DMS153 treated with DMSO at 0.1 percent for 48 hours (cell line): ENCODE measurements around the gene RAPGEF3.

Experiments
- DNase-seq: peaks from one replicate; lab custom pipeline; 2025; ENCODE audit not compliant: unreplicated experiment; lab: John Stamatoyannopoulos, UW

RAPGEF3 gene

DNA sequence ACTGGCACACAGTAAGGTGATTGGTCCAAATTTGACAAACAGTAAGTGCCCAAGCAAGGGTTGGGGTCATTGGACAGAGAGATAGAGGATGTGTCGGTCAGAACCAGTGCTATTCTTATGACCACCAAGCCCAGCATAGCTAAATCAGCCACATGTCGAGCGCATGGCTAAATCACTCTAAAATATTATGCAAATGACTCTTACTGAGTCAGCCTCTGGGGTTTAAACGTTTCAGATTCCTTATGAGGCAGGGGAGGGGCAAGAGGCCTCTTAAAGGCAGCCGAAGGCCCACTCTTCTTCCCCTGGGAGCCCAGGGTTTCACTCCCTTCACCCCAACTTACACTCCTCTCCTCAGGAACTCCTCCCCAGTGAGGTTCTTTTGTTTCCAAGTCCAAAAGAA is 32.8 kb downstream of the RAPGEF3 start:
- DNase-seq, result no peak

DNA sequence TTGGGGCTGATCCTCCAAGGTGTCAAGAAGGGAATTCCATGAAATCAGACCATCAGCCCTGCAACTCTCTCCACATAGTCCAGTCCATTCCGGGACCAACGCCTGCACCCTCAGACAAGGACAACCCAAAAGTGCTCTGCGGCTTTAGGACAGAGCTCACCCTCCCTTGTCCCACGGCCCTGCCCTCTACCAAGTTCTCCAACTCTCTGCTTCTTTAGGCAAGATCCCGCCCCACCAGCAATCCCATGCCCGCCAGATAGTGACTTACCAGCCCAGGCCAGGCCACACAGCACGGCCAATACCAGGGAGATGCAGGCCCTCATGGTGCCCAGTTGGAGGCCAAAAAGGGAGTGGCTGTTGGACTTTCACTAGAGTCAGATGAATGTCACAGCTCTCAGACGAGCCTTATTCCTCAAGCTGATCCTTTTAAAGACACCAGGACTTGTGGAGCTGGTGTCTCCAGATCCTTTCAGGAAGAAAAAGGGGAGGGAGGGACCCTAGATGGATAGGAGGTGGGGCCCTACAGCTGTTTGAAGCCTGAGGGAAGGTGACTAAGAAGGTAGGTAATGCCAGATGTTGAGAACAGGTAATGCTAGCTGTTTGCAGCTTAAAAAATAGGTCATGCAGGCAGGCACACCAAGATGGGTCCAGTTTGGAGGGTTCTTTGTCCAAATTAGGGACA is 33.4 kb downstream of the RAPGEF3 start, which contains the start of gene ENDOU:
Gene ENDOU, minus strand, starts transcription at position 400 of the 682 bp plus-strand sequence. Its CDS starts 77 bp downstream, at position 323.
- no peak for DNase-seq

DNA sequence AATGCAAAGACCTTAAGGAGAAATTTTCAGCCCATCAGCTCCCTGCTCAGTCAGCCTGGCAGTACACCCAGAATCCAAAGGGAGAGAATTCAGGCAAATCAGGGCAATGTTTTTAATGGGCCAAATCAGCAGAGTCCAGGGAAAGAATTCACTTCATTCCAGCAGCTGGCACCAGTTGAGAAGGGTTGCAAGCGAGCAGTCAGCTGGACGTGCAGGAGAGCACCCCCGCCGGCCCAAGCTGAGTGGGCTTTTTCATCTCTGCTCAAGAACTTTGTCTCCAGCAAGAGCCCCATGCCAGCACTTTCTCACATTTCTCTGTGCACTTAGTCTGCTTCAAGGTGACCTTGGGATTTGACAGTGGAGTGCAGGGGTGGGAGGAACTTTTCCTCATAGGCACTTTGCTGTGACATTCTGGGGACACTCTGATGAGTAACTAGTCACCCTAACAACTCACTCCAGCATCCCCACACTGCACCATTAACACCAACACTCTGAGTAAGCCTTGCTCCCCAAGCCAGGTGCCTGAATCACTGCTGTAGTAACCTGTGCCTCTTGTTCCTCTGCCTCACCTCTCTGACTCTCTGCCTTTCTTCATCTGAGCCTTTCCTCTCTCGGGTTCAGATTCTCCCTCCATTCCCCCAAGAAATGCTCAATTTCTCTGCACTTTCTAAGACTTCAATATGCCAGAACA is 35.6 kb downstream of the RAPGEF3 start:
- DNase-seq, result no peak

DNA sequence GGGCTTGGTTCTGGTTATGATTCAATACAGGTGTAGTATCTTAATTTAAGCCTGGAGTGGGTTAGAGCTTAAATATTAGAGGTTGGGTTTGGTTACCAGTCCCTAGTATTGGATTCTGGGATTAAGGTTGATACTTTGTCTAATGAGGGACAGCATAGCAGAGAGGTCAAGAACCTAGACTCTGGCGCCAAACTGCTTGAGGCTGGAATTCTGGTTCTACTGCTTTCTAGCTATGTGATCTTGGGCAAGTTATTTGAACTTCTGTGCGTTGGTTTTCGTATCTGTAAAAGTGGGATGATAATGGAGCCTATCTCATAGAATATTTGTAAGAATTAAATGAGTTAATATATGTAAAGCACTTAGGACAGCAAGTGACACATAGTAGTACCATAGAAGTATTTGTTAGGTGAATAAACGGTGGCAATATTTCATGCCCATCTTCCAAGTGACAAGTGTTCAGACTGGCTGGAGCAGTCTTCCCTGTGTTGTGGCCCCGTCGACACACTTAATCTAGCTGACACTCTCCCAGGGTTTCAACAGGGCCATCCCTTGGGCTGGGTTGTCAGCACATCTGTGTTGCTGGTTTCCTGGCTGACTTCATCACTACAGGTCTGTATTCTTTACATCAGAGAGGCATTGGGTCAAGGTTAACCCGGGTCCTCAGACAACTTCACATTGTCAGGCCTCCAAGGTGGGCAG is 36.4 kb downstream of the RAPGEF3 start:
- DNase-seq, result no peak

GRCh38 chr12:47721431-47721973 is 37.2 kb downstream of the RAPGEF3 start:
- DNase-seq, result no peak

DNA sequence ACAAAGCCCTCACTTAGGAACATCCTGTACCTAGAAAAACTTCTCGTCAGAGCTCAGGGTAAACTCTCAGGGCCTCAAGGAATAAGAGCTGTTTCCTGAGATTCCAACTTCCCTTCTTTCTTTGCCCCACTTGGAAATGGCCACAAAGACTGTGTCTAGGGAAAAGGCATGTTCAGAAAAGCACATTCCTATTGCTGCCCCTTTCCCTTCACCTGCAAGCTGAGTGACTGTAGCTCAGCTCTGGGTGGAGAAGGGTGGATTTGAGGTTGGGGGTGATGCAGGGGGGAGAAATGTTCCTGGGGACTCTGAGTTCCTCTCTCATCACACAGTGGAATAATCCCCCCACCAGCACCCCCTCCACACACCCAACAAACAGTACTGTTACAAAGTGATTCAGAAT is 40.1 kb downstream of the RAPGEF3 start:
- DNase-seq, result no peak

DNA sequence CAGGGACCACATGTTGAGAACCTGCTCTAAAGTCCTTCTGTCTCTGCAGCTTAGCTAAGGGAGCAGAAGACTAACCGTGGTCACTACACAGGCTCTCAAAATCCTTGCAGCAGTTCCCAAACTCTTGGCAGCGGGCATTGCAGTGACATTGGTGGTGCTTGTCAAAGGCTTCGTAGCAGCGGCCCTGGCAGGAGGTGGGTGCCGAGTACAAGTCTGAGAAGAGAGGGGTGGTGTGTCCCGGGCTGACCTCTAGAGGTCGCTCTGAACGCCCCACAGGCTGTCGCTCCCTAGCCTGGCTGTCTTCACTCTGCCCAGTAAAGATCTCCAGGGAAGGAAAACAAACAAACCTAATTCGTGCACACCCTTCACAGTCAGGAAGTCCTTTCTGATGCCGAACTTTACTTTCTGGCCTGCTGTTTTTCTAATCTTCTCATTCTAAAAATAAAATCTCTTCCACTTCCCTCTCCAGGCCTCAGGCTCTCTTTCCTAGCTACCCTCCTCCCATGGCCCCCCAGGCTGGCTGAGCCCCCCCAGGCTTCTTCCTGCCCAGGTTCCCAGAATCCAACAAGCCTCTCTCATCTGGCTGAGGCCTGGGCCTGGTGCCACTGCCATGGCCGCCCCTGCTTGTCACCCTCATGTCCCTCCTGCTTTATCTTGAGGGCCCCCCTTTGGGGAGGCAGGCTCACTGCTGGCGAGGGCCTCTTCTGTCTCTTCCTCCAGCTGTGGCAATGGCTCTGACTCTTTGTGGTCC is 41.1 kb downstream of the RAPGEF3 start:
- DNase-seq, result peak; percentile 87

DNA sequence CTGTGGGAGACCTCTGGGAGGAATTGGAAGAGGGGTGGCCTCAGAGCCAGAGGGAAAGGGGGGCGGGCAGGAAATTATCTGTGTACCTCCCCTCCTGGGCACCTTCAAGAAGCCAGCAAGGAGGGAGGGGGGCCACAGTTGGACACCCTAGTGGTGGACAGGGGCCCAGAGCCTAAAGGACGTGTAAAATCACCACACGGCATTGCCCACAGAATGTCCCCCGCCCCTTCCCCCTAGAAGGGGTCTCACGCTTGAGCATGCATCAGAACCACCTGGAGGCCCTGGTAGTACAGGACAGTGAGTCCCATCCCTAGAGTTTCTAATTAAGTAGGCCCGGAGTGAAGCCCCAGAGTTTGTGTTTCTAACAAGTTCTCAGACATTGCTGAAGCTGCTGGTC is 41.6 kb downstream of the RAPGEF3 start:
- no peak for DNase-seq

- DNase-seq, result no peak
These were observed 42.7 kb downstream of the RAPGEF3 start for GRCh38 chr12:47715877-47716548.

- peak; percentile 79 for DNase-seq
These were observed 43.2 kb downstream of the RAPGEF3 start for GRCh38 chr12:47715393-47715876.

- DNase-seq, result no peak
These were observed 43.8 kb downstream of the RAPGEF3 start for GRCh38 chr12:47714826-47715386.

GRCh38 chr12:47712171-47712570 is 46.5 kb downstream of the RAPGEF3 start:
- no peak for DNase-seq

DNA sequence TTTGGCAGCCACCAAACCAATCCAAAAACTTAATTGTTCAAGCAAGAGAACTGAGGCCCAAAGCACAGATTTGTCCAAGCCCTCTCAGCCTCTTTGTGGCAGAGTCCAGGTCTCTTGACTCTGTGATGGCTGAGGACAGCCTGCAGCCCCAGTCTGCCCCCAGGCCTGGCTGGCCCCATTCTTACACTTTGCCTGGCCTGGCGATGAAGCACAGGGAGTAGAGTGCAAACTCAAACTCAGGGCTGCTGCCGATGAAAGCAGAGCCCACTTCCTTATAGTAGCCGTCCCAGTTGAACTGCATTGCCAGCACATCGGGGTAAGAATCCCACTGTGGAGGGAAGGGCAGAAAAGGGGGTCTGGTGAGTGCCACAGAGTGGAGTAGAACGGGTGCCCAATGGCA is 47.2 kb downstream of the RAPGEF3 start:
- no peak for DNase-seq

DNA sequence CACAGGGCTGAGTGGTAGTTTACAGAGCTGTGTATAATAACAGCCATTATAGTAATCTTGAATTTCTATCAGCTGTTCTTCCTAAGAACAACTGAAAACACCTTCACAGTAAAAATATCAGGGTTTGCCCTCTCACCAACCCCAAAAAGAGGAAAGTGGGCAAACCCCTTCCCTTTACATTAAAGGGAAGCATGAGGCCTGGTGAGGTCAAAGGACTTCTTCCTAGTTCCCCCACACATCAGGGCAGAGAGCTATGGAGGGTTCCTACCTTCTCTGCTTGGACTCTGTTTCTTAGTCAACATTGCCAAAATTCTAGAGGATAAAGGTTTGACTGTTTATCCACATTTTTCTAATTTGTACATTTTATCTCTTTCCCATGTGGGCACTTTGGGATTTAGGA is 48.4 kb downstream of the RAPGEF3 start:
- DNase-seq, result no peak

- DNase-seq, result no peak
These were observed 49.0 kb downstream of the RAPGEF3 start for GRCh38 chr12:47709671-47710070.

DNA sequence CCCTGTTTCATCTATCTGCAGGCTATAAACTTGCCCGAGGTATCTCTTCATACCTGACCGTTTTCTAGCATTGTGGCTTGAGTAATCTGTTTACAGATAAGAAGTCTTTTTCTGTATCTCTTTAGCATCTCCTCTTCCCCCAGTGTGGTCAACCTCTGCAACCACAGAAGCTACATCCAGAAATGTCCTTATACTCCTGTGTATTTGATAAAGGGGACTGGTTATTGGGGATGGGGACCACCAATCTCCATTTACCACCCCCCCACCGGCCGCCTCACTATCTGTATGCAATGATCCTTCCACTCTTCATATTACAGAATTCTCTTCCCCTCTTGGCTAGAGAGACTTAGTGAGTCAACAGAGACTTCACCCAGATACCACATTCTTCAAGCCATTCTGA is 49.4 kb downstream of the RAPGEF3 start:
- DNase-seq, result no peak

- DNase-seq, result no peak
These were observed 50.7 kb downstream of the RAPGEF3 start for GRCh38 chr12:47707905-47708543.

DNA sequence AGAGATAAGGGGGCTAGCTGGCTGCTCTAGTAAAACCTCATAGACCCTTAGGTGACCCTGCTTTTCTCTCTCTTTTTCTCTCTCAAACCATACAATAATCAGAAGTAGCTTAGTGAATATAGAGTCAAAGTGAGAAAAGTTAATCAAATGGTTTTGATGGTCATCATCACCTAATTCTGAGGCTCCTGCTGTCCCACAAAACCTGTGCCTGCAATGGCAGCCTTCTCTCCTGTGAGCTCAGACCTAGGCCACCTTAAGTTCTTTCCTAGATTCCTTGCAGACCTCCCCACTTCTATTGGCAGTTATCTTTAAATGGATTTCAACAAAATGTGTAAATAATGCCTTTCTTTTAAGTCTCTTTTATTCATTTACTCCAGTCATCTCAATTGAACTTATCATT is 51.3 kb downstream of the RAPGEF3 start:
- no peak for DNase-seq

GRCh38 chr12:47705566-47706425 is 52.9 kb downstream of the RAPGEF3 start, which contains the start of gene RPAP3:
Gene RPAP3, minus strand, starts transcription at chr12:47706030. Its CDS starts 3,190 bp downstream, at chr12:47702840.
- peak; percentile 68 for DNase-seq
